CD14-positive monocyte (primary cell): ENCODE results near the gene SLC22A5. TPM values are rescaled to one million over a fixed set of nuclear protein-coding genes. Genes with fewer than 3 reads are reported as not detected.
A peak's percentile ranks its signal among the peaks of the same experiment; 100 is the strongest.

Experiments
- DNase-seq, 3 donors: peaks; one replicate each; pipeline ENCODE4 v3.0.0-alpha.2; 2011 to 2022
- H2AFZ ChIP-seq: 2 replicates; pipeline ENCODE4 v1.6.0; 2012; ENCODE audit warnings: mild to moderate bottlenecking, low read depth, low read length, inconsistent platforms; ENCODE audit not compliant: insufficient read depth, poor library complexity, severe bottlenecking
- H3K27ac ChIP-seq, 2 donors: 1 replicate in 1 of 2; 2 replicates in 1 of 2; pipeline ENCODE4 v1.5.1; 2012 to 2013; ENCODE audit warnings: low read length in 2 of 2, control low read depth in 1 of 2, inconsistent platforms in 1 of 2, low read depth in 1 of 2, mild to moderate bottlenecking in 1 of 2
- H3K27me3 ChIP-seq, 2 donors: one replicate each; pipeline versions ENCODE4 v1.6.0 to v1.6.1; 2011 to 2013; ENCODE audit warnings: low read length in 2 of 2; ENCODE audit not compliant: control insufficient read depth in 2 of 2, insufficient read depth in 2 of 2
- H3K36me3 ChIP-seq, 2 donors: replicated peaks in 1 of 2; 1 replicate in 1 of 2; 2 replicates in 1 of 2; pipeline versions ENCODE4 v1.5.1 to v1.6.1; 2012 to 2013; ENCODE audit warnings: low read length in 2 of 2, control low read depth in 1 of 2, inconsistent platforms in 1 of 2, mild to moderate bottlenecking in 1 of 2; ENCODE audit not compliant: insufficient read depth in 2 of 2, control insufficient read depth in 1 of 2
- H3K4me1 ChIP-seq, 2 donors: 1 replicate in 1 of 2; 2 replicates in 1 of 2; pipeline versions ENCODE4 v1.5.1 to v1.6.1; 2012 to 2013; ENCODE audit warnings: low read length in 2 of 2, control low read depth in 1 of 2, inconsistent platforms in 1 of 2, mild to moderate bottlenecking in 1 of 2, moderate library complexity in 1 of 2; ENCODE audit not compliant: insufficient read depth in 2 of 2, control insufficient read depth in 1 of 2
- H3K4me2 ChIP-seq: replicated peaks from 2 replicates; pipeline ENCODE3; 2012; ENCODE audit warnings: low read length, moderate library complexity, mild to moderate bottlenecking; ENCODE audit not compliant: poor library complexity, severe bottlenecking; ENCODE audit errors: extremely low read depth
- H3K4me3 ChIP-seq, 3 experiments: fragments of 200-600 bp in 1 of 3; sonication (generic) in 1 of 3; replicated peaks in 1 of 3; 1 replicate in 2 of 3; 2 replicates in 1 of 3; pipeline ENCODE4 v1.5.1; 2011 to 2013; ENCODE audit warnings: low read length in 3 of 3, mild to moderate bottlenecking in 3 of 3, control low read depth in 2 of 3, low read depth in 2 of 3, inconsistent platforms in 1 of 3, moderate library complexity in 1 of 3
- H3K79me2 ChIP-seq: 2 replicates; pipeline ENCODE4 v1.6.0; 2012; ENCODE audit warnings: mild to moderate bottlenecking, control low read depth, inconsistent platforms, low read length, moderate library complexity; ENCODE audit not compliant: insufficient read depth
- H3K9ac ChIP-seq: 2 replicates; pipeline ENCODE4 v1.6.0; 2017; ENCODE audit warnings: low read length, mild to moderate bottlenecking; ENCODE audit not compliant: insufficient read depth, poor library complexity, severe bottlenecking
- H3K9me3 ChIP-seq, 2 donors: replicated peaks in 1 of 2; 1 replicate in 1 of 2; 2 replicates in 1 of 2; pipeline versions ENCODE4 v1.5.1 to v1.6.1; 2012 to 2013; ENCODE audit warnings: low read length in 2 of 2, control low read depth in 1 of 2; ENCODE audit not compliant: control insufficient read depth in 1 of 2, insufficient read depth in 1 of 2
- H4K20me1 ChIP-seq: 2 replicates; pipeline ENCODE4 v1.6.0; 2012; ENCODE audit warnings: mild to moderate bottlenecking, low read length, control low read depth, moderate library complexity; ENCODE audit not compliant: insufficient read depth
- H3K27ac Mint-ChIP-seq, 7 donors: one replicate each; pipeline ENCODE4 v1.8.0; 2020; ENCODE audit warnings: mild to moderate bottlenecking in 7 of 7, mixed read lengths in 7 of 7, moderate library complexity in 6 of 7, inconsistent platforms in 2 of 7
- H3K27me3 Mint-ChIP-seq, 3 donors: one replicate each; pipeline ENCODE4 v1.8.0; 2021 to 2022; ENCODE audit warnings: low read depth in 3 of 3, mild to moderate bottlenecking in 3 of 3, mixed read lengths in 3 of 3, moderate library complexity in 3 of 3, inconsistent platforms in 1 of 3
- H3K36me3 Mint-ChIP-seq, 2 donors: one replicate each; pipeline ENCODE4 v1.8.0; 2020; ENCODE audit warnings: mixed read lengths in 2 of 2, inconsistent platforms in 1 of 2, mild to moderate bottlenecking in 1 of 2
- H3K4me1 Mint-ChIP-seq: one replicate; pipeline ENCODE4 v1.8.0; 2020; ENCODE audit warnings: mild to moderate bottlenecking, mixed read lengths
- H3K4me3 Mint-ChIP-seq, 2 donors: one replicate each; pipeline ENCODE4 v1.8.0; 2020; ENCODE audit warnings: mild to moderate bottlenecking in 2 of 2, mixed read lengths in 2 of 2, moderate library complexity in 1 of 2
- H3K9me3 Mint-ChIP-seq, 7 donors: one replicate each; pipeline ENCODE4 v1.8.0; 2020 to 2022; ENCODE audit warnings: mixed read lengths in 7 of 7, mild to moderate bottlenecking in 6 of 7, moderate library complexity in 6 of 7, inconsistent platforms in 2 of 7
- WGBS: methylation state at CpG from one replicate; pipeline ENCODE4 v1.1.5; 2013; ENCODE audit warnings: missing lambda C conversion rate; ENCODE audit not compliant: insufficient coverage; 5-methylcytosine and 5-hydroxymethylcytosine counted together
- intact Hi-C, 2 donors: fragments of 100-400 bp; cut with micrococcal nuclease; formaldehyde crosslinking; loops; one replicate each; pipeline versions ENCODE4 v1.15.0 to v1.15.1; 2023
- polyA plus RNA-seq, 3 donors: library from polyadenylated mRNA; depleted of rRNA in 1 of 3; unstranded in 2 of 3; stranded (reverse) in 1 of 3; fragments of 300-500 nt in 2 of 3; fragments of >200 nt in 1 of 3; fragmentation: Illumina TruSeq in 2 of 3; gene quantifications; 1 replicate in 2 of 3; 2 replicates in 1 of 3; pipeline ENCODE4 v1.2.3, GENCODE V29; 2012 to 2021
- TF ChIP-seq, protein P1 (sequence below): fragments of 200-600 bp; IDR thresholded peaks from one replicate; pipeline ENCODE4 v1.8.0; 2022; ENCODE audit warnings: antibody characterized with exemption, mild to moderate bottlenecking

The SLC22A5 gene
- polyA plus RNA-seq, 3 donors, result 2.4 to 14.6 (median 3.5) TPM

DNA sequence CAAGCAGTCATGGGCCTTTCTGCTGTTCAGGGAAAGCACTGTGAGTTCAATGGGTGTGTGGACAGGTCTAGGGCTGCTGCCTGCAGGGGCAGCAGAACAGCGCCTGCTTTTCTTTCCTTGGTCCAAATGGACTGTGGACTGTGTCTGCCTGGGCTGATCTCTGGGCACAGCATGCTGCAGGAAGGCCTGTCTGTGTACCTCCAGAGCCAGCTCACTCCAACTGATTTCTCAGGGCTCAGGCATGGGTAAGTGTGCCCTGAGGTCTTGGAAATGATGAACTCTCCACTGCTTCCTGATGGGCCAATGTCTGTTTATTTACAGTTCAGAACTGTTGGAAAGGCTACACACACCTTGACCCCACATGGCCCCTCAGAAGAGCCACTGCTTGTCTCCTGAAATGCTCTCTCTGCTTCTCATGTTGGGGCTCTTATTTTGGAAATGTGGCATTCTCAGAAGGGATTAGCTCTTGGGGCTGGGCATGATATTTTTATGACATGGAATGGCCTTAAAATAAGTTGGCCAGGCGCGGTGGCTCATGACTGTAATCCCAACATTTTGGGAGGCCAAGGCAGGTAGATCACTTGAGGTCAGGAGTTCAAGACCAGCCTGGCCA is 48.3 kb upstream of the SLC22A5 start:
- Mint-ChIP-seq H3K9me3 (no peaks in the 10 kb centered on the region), H3K27ac (peak overlapping the region in 2 of 7 donors; percentile 11 to 40)

DNA sequence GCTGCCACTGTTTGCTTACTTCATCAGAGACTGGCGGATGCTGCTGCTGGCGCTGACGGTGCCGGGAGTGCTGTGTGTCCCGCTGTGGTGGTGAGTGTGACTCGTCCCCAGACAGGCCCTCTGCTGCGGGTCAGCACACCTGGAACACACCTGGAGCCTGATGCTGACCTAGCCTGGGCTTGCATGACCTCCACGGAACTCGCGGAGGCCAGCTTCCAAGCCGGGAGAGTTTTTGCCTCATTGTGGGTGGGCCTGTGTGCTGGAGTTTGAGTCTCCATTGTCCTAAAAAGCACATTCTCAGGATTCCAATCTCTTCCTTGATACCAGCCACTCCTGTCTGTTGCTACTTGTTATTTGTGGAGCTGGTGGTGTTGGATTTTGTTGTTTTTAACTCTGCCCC is 47.2 kb upstream of the SLC22A5 start:
- no peak for DNase-seq
- Histone ChIP-seq H3K27me3 (no peaks in the 10 kb centered on the region), H3K9me3 (no peaks in the 10 kb centered on the region), H3K27ac (no peak overlapping the region), H3K4me1 (no peaks in the 10 kb centered on the region), H4K20me1 (no peaks in the 10 kb centered on the region), H3K4me2 (no peak overlapping the region), H2AFZ (no peak overlapping the region), H3K9ac (no peak overlapping the region), H3K4me3 (no peak overlapping the region), H3K36me3 (peaks cover 19 to 81% of the 10 kb centered on the region in 2 donors), H3K79me2 (no peaks in the 10 kb centered on the region)
- H3K27ac Mint-ChIP-seq, result peak overlapping the region in 1 of 7 donors; percentile 41
- peaks cover 54 to 65% of the 10 kb centered on the region in 2 donors for H3K36me3 Mint-ChIP-seq
- TF ChIP-seq, protein P1, sequence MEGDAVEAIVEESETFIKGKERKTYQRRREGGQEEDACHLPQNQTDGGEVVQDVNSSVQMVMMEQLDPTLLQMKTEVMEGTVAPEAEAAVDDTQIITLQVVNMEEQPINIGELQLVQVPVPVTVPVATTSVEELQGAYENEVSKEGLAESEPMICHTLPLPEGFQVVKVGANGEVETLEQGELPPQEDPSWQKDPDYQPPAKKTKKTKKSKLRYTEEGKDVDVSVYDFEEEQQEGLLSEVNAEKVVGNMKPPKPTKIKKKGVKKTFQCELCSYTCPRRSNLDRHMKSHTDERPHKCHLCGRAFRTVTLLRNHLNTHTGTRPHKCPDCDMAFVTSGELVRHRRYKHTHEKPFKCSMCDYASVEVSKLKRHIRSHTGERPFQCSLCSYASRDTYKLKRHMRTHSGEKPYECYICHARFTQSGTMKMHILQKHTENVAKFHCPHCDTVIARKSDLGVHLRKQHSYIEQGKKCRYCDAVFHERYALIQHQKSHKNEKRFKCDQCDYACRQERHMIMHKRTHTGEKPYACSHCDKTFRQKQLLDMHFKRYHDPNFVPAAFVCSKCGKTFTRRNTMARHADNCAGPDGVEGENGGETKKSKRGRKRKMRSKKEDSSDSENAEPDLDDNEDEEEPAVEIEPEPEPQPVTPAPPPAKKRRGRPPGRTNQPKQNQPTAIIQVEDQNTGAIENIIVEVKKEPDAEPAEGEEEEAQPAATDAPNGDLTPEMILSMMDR, result no peak
- no peaks in the 10 kb centered on the region for H3K27me3 Mint-ChIP-seq
- intact Hi-C loops, result loop anchor here (5.0 to 10.0 kb wide), 2 partner anchors 47 to 50 kb away; no protein-coding TSS in a partner anchor
- H3K9me3 Mint-ChIP-seq, result no peaks in the 10 kb centered on the region
- H3K4me1 Mint-ChIP-seq, result no peaks in the 10 kb centered on the region
- 96% methylated on average over 10 of the region's 11 CpGs for WGBS
- H3K4me3 Mint-ChIP-seq, result no peak overlapping the region

More for the DNA sequence above, 48.3 kb upstream of the SLC22A5 start:
- DNase-seq, result no peak
- Histone ChIP-seq H3K4me2 (no peak overlapping the region), H3K79me2 (no peaks in the 10 kb centered on the region), H3K36me3 (peaks cover 19 to 83% of the 10 kb centered on the region in 2 donors), H3K9ac (no peak overlapping the region), H3K4me1 (no peaks in the 10 kb centered on the region), H3K4me3 (no peak overlapping the region), H4K20me1 (no peaks in the 10 kb centered on the region), H3K27me3 (no peaks in the 10 kb centered on the region), H3K27ac (peak overlapping the region in 1 of 2 donors; percentile 7), H3K9me3 (no peaks in the 10 kb centered on the region), H2AFZ (no peak overlapping the region)
- H3K4me3 Mint-ChIP-seq, result no peak overlapping the region
- no peaks in the 10 kb centered on the region for H3K27me3 Mint-ChIP-seq
- WGBS, result 90% methylated on average over 3 of the region's 3 CpGs
- peaks cover 60 to 69% of the 10 kb centered on the region in 2 donors for H3K36me3 Mint-ChIP-seq
- H3K4me1 Mint-ChIP-seq, result no peaks in the 10 kb centered on the region
- TF ChIP-seq, protein P1, result no peak
- intact Hi-C loops, result loop anchor here (5.0 to 10.0 kb wide), 2 partner anchors 46 to 49 kb away; no protein-coding TSS in a partner anchor
